ENCODE results near the gene ADD2. TPM values are rescaled to one million over a fixed set of nuclear protein-coding genes. Genes with fewer than 3 reads are reported as not detected.

Gene ADD2
- total RNA-seq, 1 donor from 2014 or later, result 3.4 TPM

DNA sequence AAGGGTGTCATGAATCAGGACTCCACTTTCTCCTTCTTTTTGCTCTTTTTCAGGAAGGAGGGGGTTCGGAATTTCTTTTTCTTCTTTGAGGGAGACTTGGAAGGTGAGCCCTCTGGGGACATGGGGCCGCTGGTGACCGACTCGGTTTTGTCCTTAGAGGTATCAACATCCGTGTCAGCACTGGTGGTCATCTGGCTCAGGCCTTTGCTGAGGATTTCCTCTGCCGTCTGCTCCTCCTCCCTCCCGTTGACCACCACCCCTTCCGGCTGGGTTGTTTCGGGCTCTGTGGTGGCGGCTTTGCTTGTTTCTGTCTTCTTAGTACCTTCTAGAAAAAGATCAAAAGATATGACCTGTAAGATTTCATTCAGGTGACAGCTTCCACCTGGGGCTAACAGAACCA, 104.6 kb downstream of the ADD2 start:
- no peak for TF ChIP-seq POLR2AphosphoS5 (IDR thresholded peaks at IDR 0.05; ENCODE audit: insufficient read depth in 1 of 2, low read depth in 1 of 2)
- no peak for TF ChIP-seq POLR2A (IDR thresholded peaks at IDR 0.05)
- TF ChIP-seq, protein P1, sequence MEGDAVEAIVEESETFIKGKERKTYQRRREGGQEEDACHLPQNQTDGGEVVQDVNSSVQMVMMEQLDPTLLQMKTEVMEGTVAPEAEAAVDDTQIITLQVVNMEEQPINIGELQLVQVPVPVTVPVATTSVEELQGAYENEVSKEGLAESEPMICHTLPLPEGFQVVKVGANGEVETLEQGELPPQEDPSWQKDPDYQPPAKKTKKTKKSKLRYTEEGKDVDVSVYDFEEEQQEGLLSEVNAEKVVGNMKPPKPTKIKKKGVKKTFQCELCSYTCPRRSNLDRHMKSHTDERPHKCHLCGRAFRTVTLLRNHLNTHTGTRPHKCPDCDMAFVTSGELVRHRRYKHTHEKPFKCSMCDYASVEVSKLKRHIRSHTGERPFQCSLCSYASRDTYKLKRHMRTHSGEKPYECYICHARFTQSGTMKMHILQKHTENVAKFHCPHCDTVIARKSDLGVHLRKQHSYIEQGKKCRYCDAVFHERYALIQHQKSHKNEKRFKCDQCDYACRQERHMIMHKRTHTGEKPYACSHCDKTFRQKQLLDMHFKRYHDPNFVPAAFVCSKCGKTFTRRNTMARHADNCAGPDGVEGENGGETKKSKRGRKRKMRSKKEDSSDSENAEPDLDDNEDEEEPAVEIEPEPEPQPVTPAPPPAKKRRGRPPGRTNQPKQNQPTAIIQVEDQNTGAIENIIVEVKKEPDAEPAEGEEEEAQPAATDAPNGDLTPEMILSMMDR (IDR thresholded peaks at IDR 0.05), result no peak
- Histone ChIP-seq H3K27ac (no peak overlapping the region), H3K27me3 (no peaks in the 10 kb centered on the region), H3K36me3 (no peaks in the 10 kb centered on the region), H3K9me3 (no peaks in the 10 kb centered on the region), H3K4me1 (no peaks in the 10 kb centered on the region), H3K4me3 (no peak overlapping the region)
- DNase-seq (ENCODE audit: extremely low spot score in 2 of 2), result no peak
- intact Hi-C loops (cut with DNase I), result no loop called here

DNA sequence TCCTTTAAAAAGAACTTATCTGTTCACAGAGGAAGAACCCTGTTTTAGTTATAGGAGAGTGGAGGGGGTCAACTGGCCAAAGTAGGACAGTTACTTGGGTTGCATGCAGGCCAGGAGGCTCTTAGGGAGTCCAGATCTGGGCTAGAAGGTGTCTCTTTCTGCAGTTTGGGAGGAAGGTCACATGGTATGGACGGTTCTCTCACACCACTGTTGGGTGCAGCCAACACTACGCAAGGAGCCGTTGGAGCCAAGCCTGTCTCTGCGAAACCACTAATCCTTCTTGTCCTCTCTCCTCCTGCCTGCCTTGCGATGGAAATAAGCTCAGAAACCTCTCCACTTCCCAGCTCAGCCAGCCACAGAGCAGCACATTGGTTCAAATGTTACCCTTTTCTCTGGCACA, 108.4 kb downstream of the ADD2 start:
- Histone ChIP-seq H3K27ac (no peak overlapping the region), H3K9me3 (no peaks in the 10 kb centered on the region), H3K4me1 (no peaks in the 10 kb centered on the region), H3K36me3 (no peaks in the 10 kb centered on the region), H3K27me3 (no peaks in the 10 kb centered on the region), H3K4me3 (no peak overlapping the region)
- peak; percentile 40 to 47 for DNase-seq (ENCODE audit: extremely low spot score in 2 of 2)
- TF ChIP-seq POLR2AphosphoS5 (IDR thresholded peaks at IDR 0.05; ENCODE audit: insufficient read depth in 1 of 2, low read depth in 1 of 2) (no peak), POLR2A (IDR thresholded peaks at IDR 0.05) (no peak)
- TF ChIP-seq, protein P1 (IDR thresholded peaks at IDR 0.05), result no peak
- intact Hi-C loops (cut with DNase I), result no loop called here

DNA sequence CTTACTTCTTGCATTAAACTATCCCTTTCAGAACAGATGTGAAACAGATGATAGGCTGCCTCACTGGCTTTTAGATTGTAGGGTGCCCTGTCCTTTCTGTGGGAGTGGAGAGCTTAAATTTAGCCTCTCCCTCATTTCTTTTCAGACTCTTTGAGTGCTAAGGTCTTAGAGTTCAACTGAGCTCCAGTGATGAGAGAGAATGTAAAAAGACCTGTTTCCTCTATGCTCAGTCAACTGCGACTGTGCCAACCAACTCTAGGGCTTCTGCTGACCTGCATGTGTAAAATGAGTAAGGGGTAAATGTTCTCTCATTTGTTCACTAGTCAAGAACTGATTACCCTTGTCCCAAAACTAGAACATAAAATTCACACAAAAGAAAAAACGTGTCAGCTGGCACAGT, 109.5 kb downstream of the ADD2 start:
- TF ChIP-seq POLR2A (IDR thresholded peaks at IDR 0.05) (no peak), POLR2AphosphoS5 (IDR thresholded peaks at IDR 0.05; ENCODE audit: insufficient read depth in 1 of 2, low read depth in 1 of 2) (no peak)
- TF ChIP-seq, protein P1 (IDR thresholded peaks at IDR 0.05), result no peak
- Histone ChIP-seq H3K27ac (no peak overlapping the region), H3K27me3 (no peaks in the 10 kb centered on the region), H3K36me3 (no peaks in the 10 kb centered on the region), H3K9me3 (no peaks in the 10 kb centered on the region), H3K4me3 (no peak overlapping the region), H3K4me1 (no peaks in the 10 kb centered on the region)
- no peak for DNase-seq (ENCODE audit: extremely low spot score in 2 of 2)
- intact Hi-C loops (cut with DNase I), result no loop called here

DNA sequence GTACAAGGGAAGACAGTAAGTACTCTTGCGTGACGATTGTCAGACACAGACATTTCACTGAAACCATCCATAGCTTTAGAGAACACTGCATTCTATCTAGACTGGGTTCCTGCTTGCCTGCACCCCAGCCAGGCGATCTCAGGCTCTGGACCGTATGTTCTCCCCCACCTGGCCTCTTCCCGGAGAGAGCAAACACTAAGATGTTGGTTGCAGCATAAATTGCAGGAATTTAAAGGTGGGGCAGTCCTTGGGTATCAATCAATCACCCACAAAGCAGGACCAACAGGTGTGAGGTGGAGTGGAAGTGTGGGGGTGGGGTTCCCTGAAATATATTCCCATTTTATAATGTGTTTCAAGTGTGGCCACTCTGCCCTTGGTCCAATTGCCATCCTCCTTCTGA, 110.8 kb downstream of the ADD2 start:
- DNase-seq (ENCODE audit: extremely low spot score in 2 of 2), result peak; percentile 29 to 74
- Histone ChIP-seq H3K9me3 (no peaks in the 10 kb centered on the region), H3K27me3 (no peaks in the 10 kb centered on the region), H3K4me1 (no peaks in the 10 kb centered on the region), H3K27ac (no peak overlapping the region), H3K36me3 (no peaks in the 10 kb centered on the region), H3K4me3 (no peak overlapping the region)
- TF ChIP-seq POLR2AphosphoS5 (IDR thresholded peaks at IDR 0.05; ENCODE audit: insufficient read depth in 1 of 2, low read depth in 1 of 2) (no peak), POLR2A (IDR thresholded peaks at IDR 0.05) (no peak)
- TF ChIP-seq, protein P1 (IDR thresholded peaks at IDR 0.05), result no peak
- intact Hi-C loops (cut with DNase I), result no loop called here

DNA sequence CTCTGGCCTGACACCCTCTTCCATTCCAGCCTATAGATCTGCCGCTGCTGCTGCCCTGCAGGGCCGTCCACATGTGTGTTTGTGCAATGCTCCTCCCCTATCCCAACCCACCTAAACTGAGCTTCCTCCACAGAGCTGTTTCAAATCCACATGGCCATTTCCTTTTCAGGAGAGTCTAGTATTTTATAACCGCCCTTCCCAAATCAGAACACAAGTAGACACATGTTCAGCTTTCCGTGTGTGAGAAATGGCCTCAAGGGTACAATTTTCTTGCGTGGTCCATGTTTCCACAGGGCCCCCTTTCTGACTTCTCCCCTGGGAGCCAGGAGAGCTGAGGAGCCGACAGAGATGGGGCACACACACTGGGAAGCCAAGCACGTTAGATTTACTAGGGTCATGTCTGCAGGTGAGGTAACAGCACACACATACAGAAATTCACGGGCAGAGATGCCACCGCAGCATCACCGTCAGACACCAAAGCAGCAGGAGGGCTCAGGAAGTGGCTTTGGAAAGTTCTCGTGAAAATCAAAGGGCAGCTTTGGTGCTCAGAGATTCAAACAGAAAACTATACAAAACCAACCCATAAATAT, 111.5 kb downstream of the ADD2 start:
- Histone ChIP-seq H3K4me3 (no peak overlapping the region), H3K4me1 (no peaks in the 10 kb centered on the region), H3K27me3 (no peaks in the 10 kb centered on the region), H3K27ac (no peak overlapping the region), H3K9me3 (no peaks in the 10 kb centered on the region), H3K36me3 (no peaks in the 10 kb centered on the region)
- DNase-seq (ENCODE audit: extremely low spot score in 2 of 2), result peak; percentile 46 to 62
- intact Hi-C loops (cut with DNase I), result no loop called here
- TF ChIP-seq POLR2A (IDR thresholded peaks at IDR 0.05) (no peak), POLR2AphosphoS5 (IDR thresholded peaks at IDR 0.05; ENCODE audit: insufficient read depth in 1 of 2, low read depth in 1 of 2) (no peak)
- TF ChIP-seq, protein P1 (IDR thresholded peaks at IDR 0.05), result no peak
